SK-N-SH (cell line): Measurements from ENCODE around the gene NPIPB2.
"Not testable (repeated sequence)": the region's sequence is repeated elsewhere in the genome, so short reads cannot be mapped to it uniquely, and the experiment has no call there.

ENCODE experiments used
- GATA2 ChIP-seq: sonication (generic); formaldehyde crosslinking; IDR thresholded peaks from 2 replicates; pipeline ENCODE4 v1.5.0; 2020; ENCODE audit warnings: mild to moderate bottlenecking, missing genetic modification reagents
- TAF1 ChIP-seq: IDR thresholded peaks from 2 replicates; pipeline ENCODE4 v1.6.1; 2012; ENCODE audit warnings: low read depth, mild to moderate bottlenecking, low read length, moderate library complexity, borderline replicate concordance
- TCF12 ChIP-seq: IDR thresholded peaks from 2 replicates; pipeline ENCODE4 v1.4.0; 2012
- TF ChIP-seq, protein P1 (sequence below): fragments of 200-600 bp; sonication (generic); IDR thresholded peaks from 2 replicates; pipeline ENCODE4 v1.6.1; 2017; ENCODE audit warnings: antibody characterized with exemption, mild to moderate bottlenecking, moderate library complexity

DNA sequence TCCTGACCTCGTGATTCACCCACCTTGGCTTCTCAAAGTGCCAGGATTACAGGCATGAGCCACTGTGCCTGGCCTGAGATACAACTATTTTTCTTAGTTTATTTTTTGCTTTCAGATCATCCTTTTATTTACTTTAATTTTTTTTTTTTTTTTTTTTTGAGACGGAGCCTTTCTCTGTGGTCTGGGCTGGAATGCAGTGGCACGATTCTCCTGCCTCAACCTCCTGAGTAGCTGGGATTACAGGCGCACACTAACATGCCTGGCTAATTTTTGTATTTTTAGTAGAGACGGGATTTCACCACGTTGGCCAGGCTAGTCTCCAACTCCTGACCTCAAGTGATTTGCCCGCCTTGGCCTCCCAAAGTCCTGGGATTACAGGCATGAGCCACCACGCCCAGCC lies 11.7 kb upstream of the NPIPB2 start:
- TF ChIP-seq TAF1; GATA2 (CRISPR knock-in tag); TCF12: not testable (repeated sequence)
- TF ChIP-seq, protein P1, sequence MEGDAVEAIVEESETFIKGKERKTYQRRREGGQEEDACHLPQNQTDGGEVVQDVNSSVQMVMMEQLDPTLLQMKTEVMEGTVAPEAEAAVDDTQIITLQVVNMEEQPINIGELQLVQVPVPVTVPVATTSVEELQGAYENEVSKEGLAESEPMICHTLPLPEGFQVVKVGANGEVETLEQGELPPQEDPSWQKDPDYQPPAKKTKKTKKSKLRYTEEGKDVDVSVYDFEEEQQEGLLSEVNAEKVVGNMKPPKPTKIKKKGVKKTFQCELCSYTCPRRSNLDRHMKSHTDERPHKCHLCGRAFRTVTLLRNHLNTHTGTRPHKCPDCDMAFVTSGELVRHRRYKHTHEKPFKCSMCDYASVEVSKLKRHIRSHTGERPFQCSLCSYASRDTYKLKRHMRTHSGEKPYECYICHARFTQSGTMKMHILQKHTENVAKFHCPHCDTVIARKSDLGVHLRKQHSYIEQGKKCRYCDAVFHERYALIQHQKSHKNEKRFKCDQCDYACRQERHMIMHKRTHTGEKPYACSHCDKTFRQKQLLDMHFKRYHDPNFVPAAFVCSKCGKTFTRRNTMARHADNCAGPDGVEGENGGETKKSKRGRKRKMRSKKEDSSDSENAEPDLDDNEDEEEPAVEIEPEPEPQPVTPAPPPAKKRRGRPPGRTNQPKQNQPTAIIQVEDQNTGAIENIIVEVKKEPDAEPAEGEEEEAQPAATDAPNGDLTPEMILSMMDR: not testable (repeated sequence)
